ENCODE data around the gene FTH1.

Gene FTH1

DNA sequence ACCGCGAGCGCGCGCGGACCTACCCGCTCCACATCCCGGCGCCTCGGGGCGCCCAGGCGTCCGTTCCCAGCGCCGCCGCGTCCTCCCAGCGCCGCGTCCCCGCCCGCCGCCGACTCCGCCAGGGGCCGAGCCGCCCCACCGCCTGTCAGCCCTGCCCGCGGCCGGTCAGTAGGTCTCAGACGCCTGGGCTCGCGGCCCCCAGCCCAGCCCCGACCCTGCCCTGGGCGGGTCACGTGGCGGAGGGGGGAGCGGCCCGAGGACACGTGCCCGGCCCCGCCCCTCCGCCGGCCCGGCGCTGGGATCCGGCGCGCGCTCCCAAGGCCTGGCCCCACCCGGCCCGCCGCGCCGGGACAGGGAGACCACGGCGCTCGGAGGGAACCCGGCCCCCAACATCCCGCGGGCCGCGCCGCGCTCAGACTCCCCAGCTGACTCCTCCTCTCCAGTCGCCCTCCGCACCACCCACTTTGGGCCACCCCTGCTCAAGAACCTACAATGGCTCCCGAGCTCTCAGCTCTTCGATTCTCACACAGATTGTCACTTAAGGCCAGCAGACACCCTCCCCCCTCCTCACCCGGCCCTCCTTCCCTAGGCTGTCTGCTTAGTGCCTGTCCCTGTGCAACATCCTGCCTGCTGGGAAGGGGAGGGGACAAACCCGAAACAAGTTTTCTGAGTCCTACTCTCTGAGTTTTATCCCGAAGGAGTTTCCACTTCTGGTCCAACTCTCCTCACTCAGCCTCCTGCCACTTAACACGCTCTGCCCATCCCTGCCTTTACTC is 49.9 kb downstream of the FTH1 start, which contains the start of gene RAB3IL1:
RAB3IL1 (minus strand) TSS at position 233 of the 776 bp plus-strand sequence; CDS start at position 34, 199 bp downstream.
- DNase-seq (ENCODE audit: low read depth in 3 of 3), result no peak

DNA sequence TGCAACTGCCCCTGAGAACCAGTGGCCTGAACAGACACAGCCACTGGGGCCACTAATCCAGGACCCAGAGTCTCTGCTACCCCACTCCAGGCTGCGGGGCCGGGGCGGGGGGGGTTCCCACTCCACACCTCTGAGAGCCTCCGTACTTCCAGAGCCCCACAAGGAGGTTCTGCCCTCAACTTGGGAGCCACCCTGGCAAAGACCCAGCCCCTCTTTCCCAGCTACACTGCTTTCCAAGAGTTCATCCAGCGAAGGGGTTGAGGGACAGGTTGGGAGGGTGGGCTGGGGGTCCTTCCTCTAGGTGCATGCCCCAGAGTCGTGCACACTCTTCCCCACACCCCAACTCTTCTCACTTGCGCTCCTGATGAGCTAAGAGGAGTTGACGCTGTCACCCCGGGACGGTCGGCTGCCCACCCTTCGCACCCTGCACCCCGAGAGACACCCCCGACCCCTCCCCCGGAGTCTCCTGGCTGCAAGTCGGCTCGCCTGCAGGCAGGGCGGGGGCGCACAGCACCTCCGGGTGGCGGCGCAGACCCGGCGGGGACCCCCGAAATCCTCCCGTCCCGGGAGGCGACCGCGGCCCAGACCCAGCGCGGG is 50.6 kb downstream of the FTH1 start:
- no peak for DNase-seq (ENCODE audit: low read depth in 3 of 3)

GRCh38 chr11:61914471-61915171 is 52.8 kb downstream of the FTH1 start:
- DNase-seq (ENCODE audit: low read depth in 3 of 3), result no peak
